Activated CD4-positive, alpha-beta T cell treated with anti-CD3 and anti-CD28 coated beads, Interleukin-2, amount 50 U/mL, for 1 hour (primary cell): Measurements from ENCODE around the gene LRRC8E.
"Not testable (repeated sequence)": the region's sequence is repeated elsewhere in the genome, so short reads cannot be mapped to it uniquely, and the experiment has no call there.

Source experiments
- DNase-seq: peaks from one replicate; pipeline ENCODE4 v3.0.0-alpha.2; 2020

The LRRC8E gene

DNA sequence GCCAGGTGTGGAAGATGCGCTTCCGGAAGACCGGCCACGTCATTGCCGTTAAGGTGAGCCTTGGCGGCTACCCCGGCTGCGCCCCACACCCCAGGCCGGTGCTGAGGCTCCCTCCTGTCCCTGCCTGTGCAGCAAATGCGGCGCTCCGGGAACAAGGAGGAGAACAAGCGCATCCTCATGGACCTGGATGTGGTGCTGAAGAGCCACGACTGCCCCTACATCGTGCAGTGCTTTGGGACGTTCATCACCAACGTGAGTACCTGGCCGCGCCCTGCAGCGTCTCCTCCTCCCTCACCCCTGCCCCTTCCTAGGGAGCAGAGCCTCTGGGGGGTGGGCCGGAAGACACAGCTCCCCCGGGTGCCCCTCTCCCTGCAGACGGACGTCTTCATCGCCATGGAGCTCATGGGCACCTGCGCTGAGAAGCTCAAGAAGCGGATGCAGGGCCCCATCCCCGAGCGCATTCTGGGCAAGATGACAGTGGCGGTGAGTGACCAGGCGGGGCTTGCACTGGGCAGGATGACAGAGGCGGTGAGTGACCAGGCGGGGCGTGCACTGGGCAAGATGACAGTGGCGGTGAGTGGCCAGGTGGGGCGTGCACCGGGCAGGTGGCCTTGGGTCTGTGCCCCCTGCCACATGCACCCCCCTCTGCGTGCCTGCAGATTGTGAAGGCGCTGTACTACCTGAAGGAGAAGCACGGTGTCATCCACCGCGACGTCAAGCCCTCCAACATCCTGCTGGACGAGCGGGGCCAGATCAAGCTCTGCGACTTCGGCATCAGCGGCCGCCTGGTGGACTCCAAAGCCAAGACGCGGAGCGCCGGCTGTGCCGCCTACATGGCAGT, 22.2 kb downstream of the LRRC8E start:
- DNase-seq = no peak

DNA sequence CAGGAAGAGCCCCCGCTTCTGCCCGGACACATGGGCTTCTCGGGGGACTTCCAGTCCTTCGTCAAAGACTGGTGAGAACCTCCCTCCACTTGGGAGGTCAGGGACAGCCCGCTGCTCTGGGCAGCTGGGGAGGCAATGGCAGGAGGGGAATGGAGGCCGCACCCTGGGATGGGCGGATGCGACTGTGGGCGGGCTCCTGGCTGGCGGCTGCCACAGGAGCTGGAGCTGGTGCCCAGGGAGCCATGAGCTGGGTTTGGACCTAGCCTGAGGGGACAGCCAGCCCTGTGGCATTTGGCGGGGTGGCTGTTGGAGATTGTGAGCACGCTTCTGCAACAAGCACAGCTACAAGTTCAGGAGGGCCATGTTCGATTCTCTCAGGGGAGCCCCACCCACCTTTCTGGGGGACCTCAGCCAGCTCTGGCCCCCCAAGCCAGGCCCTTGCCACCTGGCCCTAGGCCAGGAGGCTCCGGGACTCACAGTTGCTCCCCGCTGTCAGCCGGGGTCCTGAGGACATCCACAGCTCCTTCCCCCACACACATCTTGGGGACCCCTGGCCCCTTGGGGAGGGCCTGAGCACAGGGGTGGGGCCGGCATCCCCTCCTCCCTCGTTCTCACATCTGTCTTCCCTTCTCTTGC, 23.3 kb downstream of the LRRC8E start:
- DNase-seq = no peak

DNA sequence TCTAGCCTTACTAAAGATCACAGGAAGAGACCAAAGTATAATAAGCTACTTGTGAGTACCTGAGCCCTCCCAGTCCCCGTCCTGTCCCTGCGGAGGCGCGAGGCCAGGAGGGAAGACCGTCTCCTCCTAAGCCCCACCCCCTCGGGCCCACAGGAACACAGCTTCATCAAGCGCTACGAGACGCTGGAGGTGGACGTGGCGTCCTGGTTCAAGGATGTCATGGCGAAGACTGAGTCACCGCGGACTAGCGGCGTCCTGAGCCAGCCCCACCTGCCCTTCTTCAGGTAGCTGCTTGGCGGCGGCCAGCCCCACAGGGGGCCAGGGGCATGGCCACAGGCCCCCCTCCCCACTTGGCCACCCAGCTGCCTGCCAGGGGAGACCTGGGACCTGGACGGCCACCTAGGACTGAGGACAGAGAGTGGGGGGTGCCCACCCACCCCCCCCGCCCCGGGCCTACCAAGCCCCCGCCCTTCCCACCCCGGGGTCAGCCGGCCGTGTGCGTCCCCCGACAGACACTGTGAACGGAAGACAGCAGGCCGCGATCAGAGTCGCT, 23.9 kb downstream of the LRRC8E start:
- no peak for DNase-seq

DNA sequence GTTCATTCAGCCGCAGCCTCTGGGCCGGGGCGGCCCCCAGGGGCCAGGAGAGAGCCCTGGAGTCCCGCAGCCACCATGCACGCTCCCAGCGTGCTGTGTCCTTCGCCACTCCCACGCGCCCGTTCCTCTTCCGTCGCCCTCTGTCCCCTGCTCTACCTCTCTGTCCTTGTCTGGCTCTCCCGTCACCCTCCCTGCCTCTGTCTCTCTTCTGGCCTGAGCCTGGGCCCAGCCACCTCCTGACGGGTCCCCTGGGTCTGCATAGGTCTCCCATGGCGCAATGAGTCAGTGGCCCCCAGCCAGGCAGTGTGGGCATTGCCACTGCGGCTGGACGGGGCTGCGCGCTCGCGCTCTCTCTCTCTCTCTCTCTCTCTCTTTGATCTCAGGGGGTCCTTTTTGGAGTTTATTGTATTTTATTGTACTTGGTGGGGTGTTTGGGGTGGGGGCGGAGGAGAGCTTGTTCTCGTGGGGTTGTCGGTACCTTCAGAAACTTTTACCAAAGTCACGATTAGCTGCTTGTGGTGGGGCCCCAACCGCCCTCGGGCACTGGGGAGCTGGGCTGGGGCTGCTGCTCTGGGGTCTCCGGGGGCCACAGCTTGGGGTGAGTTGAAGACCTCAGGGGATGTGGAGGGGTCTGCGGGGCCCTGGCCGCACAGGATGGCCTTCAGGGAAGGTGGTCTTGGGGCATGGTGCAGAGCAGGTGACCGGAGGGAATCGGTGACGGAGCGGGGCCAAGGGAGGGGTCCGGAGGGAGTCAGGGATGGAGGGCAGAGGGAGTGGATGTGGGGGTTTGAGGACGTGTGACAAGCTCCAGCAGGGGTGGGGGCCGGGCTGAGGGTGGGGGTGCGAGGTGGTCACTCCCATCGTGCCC, 24.6 kb downstream of the LRRC8E start:
- no peak for DNase-seq

DNA sequence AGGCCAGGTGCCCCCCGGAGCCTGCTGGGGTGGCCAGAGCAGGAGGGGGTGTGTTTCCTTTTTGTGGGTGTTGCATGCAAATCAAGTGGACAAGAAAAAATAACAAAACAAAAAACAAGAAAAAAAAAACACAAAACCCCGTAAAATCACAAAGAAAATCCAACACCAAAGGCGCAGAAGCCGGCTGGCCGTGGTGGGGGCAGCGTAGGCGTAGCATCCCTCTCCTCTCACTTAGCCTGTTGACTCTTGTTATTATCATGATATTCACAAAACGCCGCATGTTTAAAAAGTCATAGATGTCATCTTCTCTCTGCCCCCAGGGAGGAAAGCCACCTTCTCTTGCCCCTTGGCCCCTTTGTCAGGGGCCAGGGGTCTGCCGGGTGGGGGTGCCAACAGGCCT, 25.3 kb downstream of the LRRC8E start:
- no peak for DNase-seq

DNA sequence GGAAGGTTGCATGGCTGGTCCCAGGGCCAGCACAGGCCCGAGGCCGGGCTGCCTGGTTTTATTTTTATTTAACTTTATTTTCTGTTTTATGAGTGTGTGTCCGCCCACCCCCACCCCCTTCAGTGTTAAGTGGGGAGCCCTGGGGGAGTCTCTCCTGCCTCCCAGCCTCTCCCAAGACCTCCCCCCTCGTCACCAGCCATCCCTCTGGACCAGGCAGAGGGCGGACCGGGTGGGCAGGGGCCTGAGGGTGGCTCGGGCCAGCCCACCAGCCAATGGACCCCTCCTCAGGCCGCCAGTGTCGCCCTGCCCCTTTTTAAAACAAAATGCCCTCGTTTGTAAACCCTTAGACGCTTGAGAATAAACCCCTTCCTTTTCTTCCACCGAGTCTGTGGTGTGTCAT, 25.8 kb downstream of the LRRC8E start:
- no peak for DNase-seq

DNA sequence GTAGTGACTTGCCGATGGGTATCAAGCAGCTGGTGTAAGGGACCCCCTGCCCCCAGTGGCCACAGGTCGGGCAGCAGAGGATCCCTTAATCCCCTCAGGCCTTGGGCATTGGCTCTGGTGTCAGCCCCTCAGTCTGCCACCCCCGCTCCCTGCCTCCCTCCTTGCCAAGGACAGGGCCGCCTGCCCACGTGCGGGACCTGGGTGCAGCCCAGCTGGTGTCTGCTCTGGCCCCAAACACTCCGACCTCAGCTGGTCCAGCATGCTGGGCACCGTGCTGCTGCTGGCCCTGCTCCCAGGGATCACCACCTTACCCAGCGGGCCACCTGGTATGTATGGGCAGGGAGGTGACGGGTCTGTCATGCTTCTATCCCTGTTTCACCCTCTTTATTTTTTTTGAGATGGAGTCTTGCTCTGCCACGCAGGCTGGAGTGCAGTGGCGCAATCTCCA, 26.3 kb downstream of the LRRC8E start, which contains the start of gene TGFBR3L:
Gene TGFBR3L, plus strand, starts transcription at position 233 of the 448 bp plus-strand sequence.
- DNase-seq = no peak

DNA sequence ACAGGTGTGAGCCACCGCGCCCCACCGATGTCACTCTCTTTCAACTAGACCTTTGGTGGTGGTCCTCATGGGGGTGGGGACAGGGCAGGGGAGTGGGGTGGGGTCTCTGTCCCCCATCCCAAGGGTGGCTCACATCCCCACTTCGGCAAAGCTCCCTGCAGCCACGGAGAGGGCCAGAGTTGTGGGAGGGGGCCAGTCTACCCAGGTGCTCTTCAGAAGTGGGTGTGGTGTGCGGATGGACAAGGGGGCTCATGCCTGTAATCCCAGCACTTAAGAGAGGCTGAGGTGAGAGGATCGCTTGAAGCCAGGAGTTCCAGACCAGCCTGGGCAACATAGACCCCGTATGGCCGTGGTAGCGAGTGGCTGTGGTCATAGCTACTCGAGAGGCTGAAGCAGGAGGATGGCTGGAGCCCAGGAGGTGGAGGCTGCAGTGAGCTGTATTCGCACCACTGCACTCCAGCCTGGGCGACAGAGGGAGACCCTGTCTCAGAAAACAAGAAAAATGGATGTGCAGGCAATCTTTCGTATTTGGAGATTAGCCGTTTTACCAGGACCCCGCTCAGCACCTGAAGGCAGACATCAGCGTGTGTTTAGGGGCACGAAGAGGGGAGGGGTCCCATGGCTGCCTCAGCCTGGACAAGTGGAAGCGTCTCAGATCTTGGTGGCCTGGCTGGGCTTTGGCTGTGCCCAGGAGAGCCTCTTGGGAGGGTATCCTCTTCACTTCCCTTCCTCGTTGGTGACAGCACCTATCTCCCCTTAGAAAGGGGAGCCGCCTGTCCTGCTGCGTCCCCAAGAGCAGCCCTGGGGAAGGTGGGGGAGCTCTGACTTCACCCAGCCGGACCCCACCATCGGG, 27.2 kb downstream of the LRRC8E start:
- no peak for DNase-seq

DNA sequence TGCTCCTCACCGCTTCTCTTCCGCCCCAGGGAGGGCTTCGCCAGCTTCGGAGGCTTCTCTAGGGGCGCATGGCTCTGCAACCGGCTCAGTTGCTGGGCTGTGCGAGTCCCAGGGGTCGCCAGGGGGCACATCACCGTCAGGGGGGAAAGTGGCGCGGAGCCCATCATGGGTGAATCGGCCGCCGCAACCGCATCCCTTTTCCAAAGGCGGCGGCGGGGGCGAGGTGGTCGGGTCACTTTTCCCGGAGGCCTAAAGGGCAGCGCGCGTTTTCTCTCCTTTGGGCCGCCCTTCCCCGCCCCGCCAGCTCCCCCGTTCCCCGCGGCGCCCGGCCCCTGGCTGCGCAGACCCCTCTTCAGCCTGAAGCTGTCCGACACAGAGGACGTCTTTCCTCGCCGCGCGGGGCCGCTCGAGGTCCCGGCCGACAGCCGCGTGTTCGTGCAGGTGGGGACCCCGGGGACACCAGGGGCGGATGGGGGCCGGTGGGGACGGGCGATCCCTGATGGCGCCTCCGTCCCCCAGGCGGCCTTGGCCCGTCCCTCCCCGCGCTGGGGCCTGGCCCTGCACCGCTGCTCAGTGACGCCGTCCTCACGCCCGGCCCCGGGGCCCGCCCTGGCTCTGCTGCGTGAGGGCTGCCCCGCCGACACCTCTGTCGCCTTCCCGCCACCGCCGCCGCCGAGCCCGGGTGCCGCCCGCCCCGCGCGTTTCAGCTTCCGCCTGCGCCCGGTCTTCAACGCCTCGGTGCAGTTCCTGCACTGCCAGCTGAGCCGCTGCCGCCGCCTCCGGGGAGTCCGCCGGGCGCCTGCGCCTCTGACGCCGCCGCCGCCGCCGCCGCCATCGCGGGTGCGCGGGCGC, 28.0 kb downstream of the LRRC8E start:
- peak; percentile 39 for DNase-seq

DNA sequence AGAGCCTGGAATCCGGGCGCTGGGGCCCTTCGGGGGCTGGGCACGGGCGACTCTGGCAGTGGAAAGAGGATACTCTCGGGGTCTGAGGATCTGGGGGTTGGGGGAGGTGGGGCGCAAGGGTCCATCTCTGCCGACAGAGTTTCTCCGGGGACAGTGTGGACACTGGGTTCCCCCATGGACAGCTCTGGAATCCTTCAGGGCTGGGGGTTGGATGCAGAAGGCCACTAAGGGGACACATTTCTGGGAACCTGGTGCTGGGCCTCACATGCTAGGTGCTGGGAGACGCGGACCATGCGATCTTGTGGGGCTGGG, 28.6 kb downstream of the LRRC8E start:
- DNase-seq = no peak

DNA sequence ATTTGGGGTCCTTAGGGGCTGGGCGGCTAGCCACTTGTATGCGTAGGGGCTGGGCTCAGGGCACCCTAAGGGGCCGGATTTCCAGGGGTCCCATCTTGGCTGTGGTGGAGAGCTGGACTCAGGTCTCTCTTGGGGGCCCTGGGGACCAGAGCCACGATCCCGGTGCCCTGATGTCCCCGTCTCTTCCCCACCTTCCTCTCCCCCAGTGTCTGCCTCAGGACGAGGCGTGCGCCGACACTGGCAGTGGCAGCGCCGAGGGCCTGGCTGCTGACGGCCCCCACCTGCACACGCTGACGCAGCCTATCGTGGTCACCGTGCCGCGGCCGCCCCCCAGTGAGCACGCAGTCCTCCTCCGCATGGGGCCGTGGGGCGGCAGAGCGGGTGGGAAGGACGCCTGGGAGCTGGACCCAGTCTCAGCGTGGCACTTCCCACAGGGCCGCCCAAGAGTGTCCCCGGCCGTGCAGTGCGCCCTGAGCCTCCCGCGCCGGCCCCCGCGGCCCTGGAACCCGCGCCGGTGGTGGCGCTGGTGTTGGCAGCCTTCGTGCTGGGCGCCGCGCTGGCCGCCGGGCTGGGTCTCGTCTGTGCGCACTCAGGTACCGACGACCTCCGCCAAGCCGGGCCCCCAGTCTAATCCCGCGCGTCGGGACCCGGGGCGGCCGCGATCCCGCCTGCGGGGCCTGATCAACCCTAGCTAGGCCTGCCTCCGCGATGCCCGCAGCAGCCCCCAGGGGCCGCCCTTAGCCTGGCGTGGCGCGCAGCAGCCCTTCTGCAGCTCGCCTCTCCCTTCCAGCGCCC, 29.2 kb downstream of the LRRC8E start:
- DNase-seq = peak; percentile 62

DNA sequence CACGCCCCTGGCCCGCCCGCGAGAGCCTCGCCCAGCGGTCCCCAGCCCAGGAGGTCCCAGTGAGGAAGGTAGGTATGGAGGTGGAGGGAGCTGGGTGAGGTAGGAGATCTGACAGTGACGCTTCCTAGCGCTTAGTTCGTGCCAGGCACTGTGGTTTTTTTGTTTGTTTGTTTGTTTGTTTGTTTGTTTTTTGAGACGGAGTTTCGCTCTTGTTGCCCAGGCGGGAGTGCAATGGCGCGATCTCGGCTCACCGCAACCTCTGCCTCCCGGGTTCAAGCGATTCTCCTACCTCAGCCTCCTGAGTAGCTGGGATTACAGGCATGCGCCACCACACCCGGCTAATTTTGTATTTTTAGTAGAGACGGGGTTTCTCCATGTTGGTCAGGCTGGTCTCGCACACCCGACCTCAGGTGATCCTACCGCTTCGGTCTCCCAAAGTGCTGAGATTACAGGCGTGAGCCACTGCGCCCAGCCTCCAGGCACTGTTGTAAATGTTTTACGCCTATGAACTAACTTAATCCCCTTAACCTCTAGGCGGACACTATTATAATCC, 29.8 kb downstream of the LRRC8E start:
- DNase-seq = not testable (repeated sequence)

DNA sequence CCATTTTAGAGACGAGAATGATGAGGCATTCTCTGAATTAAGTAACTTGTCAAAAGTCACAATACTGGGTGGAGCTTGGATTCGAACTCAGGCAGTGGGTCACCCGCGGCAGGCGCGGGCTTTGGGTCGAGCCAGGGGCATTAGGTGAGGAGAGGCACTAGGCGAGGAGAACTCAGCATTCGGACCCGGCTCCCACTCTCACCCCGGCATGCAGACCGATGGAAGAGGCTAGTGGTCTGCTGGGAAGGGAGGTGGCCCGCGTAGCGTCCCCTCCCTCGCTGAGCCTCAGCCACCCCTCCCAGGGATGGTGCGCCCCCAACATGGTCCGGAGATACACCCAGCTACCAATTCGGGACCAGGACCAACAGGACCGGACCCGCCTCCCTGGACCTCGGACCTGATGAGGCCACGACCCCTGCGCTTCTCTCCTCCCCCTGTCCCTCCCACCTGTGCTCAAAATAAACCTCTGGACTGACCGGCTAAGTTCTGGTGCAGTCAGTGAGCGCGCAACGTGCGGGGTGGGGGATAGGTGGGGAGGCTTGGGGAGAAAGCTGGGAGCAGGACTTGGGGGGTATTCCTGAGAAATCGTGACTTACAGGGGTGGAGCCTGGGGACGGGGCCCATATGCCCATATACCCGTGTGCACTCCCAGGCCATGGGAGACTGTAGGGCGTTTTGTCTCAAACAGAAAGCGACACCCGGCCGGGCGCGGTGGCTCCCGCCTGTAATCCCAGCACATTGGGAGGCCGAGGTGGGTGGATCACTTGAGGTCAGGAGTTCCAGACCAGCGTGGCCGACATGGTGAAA, 30.5 kb downstream of the LRRC8E start:
- DNase-seq = no peak

DNA sequence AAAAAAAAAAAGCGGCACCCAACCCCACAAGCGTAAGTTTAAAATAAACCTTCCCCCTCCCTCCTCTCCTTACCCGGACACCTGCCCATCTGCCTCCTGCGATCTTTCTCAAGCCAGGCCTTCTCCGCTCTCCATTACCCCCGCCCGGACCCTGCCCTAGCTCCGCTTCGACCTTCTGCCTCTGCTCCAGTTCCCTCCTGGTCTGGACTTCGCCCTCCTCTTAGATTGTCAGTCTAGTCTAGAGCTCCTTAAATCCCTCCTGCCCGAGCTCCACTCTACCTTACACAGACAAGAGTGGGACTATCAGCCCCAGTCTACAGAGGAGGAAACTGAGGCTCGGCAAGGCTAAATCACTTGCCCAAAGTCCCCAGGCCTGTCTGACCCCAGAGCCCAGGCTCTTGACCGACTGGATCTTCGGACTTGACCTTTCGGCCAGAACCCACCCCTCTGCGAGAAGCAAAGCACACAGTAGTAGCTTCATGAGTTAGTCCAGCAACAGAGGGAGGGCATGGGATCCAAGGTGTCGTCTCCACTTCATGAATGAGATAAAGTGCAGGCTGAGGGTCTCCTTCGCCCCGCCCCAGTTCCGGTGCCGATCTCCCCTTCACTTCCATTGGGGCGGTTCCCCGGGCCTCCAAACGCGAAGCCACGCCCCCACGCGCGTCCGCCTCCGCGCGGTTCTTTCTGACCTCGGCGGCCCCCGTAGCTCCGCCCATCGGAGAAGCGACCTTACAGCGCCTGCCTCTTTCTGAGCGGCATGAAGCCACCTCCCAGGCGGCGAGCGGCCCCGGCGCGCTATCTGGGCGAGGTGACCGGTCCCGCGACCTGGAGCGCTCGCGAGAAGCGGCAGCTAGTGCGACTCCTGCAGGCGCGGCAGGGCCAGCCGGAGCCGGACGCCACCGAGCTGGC, 31.6 kb downstream of the LRRC8E start, which contains the start of gene SNAPC2:
Gene SNAPC2, plus strand, starts transcription at position 729 of the 909 bp plus-strand sequence. Its CDS starts 29 bp downstream, at position 758.
- DNase-seq = peak; percentile 95

DNA sequence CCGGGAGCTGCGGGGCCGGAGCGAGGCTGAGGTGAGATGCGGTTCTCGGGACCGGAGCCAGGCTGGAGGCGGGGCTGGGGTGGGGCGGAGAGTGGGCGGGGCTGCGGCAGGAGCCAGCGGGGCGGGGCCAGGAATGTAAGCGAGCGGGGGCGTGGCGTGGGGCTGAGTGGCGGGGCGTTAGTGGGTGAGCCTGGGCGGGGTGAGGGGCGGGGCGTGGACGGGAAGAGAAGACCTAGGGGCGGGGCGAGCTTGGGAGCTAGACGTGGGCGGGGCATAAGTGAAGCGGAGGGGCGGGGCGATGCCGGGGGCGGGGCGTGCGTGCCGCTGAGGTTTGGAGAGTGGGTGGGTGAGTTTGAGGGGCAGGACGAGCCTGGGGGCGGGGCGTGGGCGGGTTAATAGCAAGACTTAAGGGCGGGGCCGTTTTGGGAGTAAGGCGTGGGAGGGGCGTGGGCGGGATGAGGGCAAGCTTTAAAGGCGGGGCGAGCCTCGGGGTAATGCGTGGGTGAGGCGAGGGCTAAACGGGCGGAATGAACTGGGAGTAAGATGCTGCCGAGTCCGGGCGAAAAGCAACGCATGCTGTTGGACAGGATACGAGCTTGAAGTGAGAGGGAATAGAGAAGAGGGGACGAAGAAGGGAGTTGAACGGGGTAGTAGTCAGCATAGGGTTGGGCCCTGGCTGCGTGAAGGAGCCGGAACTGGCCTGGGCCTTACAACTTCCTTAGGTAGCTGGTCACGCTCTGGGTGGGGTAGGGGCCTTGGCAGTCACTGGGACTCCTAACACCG, 32.4 kb downstream of the LRRC8E start:
- DNase-seq = peak; percentile 100

DNA sequence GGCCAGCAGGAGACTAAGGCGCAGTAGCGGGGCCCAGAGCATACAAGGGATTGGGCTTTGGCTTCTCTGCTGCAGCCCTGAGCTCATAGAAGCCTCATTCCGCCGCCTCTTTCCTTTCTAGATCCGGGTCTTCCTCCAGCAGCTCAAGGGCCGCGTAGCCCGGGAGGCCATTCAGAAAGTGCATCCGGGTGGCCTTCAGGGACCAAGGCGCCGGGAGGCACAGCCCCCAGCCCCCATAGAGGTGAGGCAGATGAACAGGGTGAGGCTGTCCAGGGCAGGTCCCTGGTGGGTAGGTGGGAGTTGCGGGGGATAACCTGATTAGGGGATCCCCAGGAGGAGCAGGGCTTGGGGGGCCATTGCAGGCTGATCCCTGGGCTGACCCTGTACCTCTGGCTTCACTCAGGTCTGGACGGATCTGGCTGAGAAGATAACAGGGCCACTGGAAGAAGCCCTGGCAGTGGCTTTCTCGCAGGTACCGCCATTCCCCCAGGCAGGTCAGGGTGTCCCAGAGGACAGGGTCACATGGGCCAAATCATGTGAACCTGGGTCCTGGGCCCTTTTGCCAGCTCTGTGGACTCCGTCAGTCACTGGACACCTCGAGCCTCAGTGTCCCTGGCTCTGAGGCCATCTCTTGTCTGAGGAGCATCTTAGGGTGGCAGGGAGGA, 33.1 kb downstream of the LRRC8E start:
- no peak for DNase-seq
